ENCODE measurements around the gene CA9.
A peak's percentile ranks its signal among the peaks of the same experiment; 100 is the strongest.

CA9 gene

DNA sequence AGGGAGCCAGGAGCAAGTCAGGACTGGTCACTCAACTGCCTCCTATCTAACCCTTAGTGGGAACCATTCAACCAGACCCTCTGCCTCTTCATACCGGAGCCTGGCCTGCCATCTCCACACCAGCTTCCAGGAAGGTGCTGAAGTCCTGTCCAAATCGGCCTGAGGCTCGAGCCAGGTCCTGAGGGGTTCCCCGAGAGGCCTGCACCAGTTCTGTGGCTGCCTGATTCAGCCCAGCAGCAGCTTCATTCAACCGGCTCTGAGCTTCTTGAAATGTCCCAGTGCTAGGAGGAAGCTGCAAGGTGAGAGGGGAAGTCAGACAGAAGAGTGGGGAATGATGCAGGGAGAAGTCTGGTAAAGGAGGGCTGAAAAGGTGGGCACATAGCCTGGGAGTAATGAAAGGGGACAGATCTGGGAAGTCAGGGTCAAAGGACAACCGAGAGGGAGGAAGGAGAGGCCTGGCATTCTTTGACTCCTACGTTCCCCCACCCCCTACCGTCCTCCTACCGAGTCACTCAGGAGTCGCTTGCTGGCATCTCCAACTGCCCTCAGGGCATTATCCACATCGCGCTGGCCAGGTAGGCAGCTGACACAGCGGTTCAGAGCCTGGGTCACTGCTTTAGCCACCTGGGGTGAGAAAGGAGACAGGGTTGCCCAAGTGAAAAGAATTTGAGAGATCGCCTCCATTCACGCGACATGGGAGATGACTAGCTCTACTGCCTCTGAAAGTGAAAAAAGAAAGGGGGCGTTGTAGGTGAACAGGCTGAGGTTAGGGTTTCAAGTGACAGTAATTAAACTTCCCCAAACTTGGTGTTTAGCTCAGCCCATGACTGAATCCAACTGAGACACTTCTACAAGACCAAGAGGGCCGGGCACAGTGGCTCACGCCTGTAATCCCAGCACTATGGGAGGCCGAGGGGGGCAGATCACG is 38.0 kb downstream of the CA9 start:
- TF ChIP-seq, protein P1, sequence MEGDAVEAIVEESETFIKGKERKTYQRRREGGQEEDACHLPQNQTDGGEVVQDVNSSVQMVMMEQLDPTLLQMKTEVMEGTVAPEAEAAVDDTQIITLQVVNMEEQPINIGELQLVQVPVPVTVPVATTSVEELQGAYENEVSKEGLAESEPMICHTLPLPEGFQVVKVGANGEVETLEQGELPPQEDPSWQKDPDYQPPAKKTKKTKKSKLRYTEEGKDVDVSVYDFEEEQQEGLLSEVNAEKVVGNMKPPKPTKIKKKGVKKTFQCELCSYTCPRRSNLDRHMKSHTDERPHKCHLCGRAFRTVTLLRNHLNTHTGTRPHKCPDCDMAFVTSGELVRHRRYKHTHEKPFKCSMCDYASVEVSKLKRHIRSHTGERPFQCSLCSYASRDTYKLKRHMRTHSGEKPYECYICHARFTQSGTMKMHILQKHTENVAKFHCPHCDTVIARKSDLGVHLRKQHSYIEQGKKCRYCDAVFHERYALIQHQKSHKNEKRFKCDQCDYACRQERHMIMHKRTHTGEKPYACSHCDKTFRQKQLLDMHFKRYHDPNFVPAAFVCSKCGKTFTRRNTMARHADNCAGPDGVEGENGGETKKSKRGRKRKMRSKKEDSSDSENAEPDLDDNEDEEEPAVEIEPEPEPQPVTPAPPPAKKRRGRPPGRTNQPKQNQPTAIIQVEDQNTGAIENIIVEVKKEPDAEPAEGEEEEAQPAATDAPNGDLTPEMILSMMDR (IDR thresholded peaks at IDR 0.05; ENCODE audit: control extremely low read depth, extremely low read depth, low read depth, missing control alignments): no peak
- ChIA-PET POLR2A (interaction anchor here (0.5 kb wide), 1 partner anchor 82 kb away, joined by 5 read pairs; no protein-coding TSS in a partner anchor), CTCF (interaction anchor here (0.9 to 19.1 kb wide), 12 partner anchors 8 to 101 kb away, joined by 3 to 224 read pairs (median 4); partner anchors contain the start of genes CREB3 and TLN1)
- DNase-seq (ENCODE audit: extremely low spot score): peak; percentile 50

DNA sequence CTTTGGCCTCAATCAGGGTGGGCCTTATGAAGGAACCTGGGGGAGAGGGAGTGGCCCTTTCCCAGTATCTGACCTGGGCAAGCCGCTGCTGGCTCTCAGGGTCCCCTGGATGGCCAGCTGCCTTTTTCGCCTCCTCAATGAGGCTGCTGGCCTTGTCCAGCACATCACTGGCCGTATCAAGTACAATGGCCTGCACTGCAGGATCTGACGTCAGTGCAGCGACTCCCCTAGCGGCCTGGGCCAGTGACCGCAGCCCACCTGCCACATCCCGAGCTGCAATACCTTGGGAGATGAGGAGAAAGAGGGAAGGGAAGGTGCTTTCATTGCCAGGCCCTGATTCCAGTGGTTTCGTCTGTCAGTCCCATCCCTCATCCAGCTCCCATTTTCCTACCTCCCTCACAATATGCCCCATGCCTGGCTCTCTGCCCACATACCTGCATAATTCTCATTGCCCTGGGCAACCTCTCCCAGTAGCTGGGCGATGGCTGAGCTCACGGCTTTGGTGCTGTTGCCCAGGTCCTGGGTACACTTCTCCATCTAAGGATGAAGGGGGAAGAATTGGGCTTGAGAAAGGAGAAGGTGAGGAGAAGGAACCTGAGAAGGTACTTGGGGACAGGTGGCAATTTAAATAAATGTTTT is 39.2 kb downstream of the CA9 start:
- ChIA-PET CTCF (interaction anchor here (0.9 to 19.1 kb wide), 11 partner anchors 9 to 100 kb away, joined by 3 to 224 read pairs (median 7); partner anchors contain the start of genes CREB3 and TLN1), POLR2A (interaction anchor here (0.6 kb wide), 1 partner anchor 19 kb away, joined by 3 read pairs; no protein-coding TSS in a partner anchor)
- DNase-seq (ENCODE audit: extremely low spot score): no peak
- TF ChIP-seq, protein P1 (IDR thresholded peaks at IDR 0.05; ENCODE audit: control extremely low read depth, extremely low read depth, low read depth, missing control alignments): no peak

DNA sequence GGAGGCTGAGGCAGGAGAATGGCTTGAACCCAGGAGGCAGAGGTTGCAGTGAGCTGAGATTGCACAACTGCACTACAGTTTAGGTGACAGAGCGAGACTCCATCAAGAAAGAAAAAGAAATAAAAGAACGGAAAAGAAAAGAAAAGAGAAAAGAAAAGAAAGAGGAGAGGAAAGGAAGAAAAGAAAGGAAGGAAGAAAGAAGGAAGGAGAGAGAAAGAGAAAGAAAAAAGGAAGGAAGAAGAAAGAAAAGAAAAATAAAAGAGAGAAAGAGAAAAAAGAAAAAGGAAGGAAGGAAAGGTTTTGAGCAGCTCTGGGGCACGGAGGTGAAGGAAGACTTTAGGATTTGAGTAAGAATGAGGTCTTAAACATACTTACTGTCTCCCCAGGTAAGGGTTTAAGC is 39.9 kb downstream of the CA9 start:
- ChIA-PET CTCF (interaction anchor here (1.2 to 19.1 kb wide), 6 partner anchors 8 to 48 kb away, joined by 3 to 224 read pairs (median 10); partner anchors contain the start of genes ARHGEF39, CREB3 and TLN1), POLR2A (interaction anchor here (0.6 to 2.1 kb wide), 3 partner anchors 17 to 19 kb away, joined by 3 to 7 read pairs (median 4); partner anchors contain the start of genes CREB3 and TLN1)

DNA sequence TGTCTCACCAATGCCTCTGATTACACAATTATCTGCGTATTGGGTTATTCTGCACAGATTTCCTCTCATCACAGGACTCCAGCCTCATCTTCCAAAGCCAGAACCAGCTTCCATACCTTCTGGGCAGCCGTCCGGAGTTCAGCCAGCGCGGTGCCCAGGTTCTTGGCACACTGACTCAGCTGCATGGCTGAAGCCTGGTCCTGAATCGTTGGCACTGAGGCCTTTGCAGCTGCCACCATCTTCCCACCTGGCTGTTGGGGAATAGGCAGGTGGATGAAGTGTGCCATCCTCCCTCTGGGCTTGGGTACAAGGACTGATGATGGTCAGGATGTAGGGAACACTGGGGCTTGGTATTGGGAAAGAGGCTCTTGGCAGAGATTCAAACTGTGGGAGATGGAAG is 40.4 kb downstream of the CA9 start:
- POLR2A ChIA-PET: interaction anchor here (1.6 to 2.1 kb wide), 2 partner anchors 18 kb away, joined by 4 to 7 read pairs; partner anchors contain the start of genes CREB3 and TLN1
- TF ChIP-seq, protein P1 (IDR thresholded peaks at IDR 0.05; ENCODE audit: control extremely low read depth, extremely low read depth, low read depth, missing control alignments): no peak
- no peak for DNase-seq (ENCODE audit: extremely low spot score)
- CTCF ChIA-PET: interaction anchor here (0.9 to 19.1 kb wide), 7 partner anchors 9 to 67 kb away, joined by 3 to 224 read pairs (median 7); partner anchors contain the start of genes ARHGEF39, CREB3 and TLN1

More for the DNA sequence above, 39.9 kb downstream of the CA9 start:
- no peak for DNase-seq (ENCODE audit: extremely low spot score)
- TF ChIP-seq, protein P1 (IDR thresholded peaks at IDR 0.05; ENCODE audit: control extremely low read depth, extremely low read depth, low read depth, missing control alignments): no peak

DNA sequence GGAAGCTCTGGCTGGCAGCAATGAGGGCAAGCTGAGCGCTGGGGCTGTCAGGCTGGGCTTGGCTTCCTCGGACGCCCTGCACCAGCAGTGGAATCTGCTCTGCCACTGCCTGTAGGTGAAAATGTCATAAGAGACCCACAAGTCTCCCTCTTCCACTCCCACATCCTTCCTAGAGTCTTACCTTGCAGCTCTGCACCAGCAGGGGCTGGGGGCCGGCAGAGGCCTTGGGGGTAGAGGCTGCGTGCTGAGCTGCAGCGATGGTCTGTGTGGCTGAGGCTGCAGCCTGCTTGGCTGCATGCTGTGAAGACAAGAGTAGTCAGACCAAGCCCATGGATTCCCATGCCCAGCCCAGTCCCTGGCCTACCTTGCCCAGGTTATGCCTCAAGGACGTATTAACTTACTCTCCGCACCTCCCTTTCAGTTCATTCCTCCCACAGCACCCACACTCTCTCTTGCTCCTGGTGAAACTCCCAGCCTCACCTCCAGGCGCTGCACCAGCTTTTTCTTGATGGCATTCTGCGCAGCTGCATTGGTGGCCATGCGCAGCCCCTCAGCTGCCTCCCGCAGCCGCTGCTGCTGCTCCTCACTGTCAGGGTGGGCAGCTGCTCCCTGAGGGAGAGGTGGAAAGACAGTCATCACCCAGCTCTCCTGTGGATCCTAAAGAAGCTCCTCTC is 41.0 kb downstream of the CA9 start:
- TF ChIP-seq, protein P1 (IDR thresholded peaks at IDR 0.05; ENCODE audit: control extremely low read depth, extremely low read depth, low read depth, missing control alignments): no peak
- ChIA-PET CTCF (interaction anchor here (0.9 to 19.1 kb wide), 7 partner anchors 9 to 112 kb away, joined by 3 to 224 read pairs (median 5); partner anchors contain the start of genes ARHGEF39, CREB3 and TLN1), POLR2A (interaction anchor here (1.6 to 2.1 kb wide), 2 partner anchors 17 to 18 kb away, joined by 4 to 7 read pairs; partner anchors contain the start of genes CREB3 and TLN1)
- no peak for DNase-seq (ENCODE audit: extremely low spot score)

Data from GM10248 (cell line).